SK-N-SH (cell line): ENCODE results near the gene ADAMTS7. TPM values are rescaled to one million over a fixed set of nuclear protein-coding genes. Genes with fewer than 3 reads are reported as not detected.
A peak's percentile ranks its signal among the peaks of the same experiment; 100 is the strongest.

ENCODE experiments used
- CTCF ChIA-PET: fragments of 300-600, 350-600 bp; formaldehyde crosslinking; extraction: SDS; loops from one replicate; lab custom pipeline; 2021; lab: Yijun Ruan, JAX
- POLR2A ChIA-PET: fragments of 350-600 bp; sonication (Branson Sonifier 250); formaldehyde crosslinking; extraction: SDS; loops from one replicate; lab custom pipeline; 2020; ENCODE audit warnings: antibody characterized with exemption, inconsistent platforms; lab: Yijun Ruan, JAX
- DNase-seq: peaks from one replicate; pipeline ENCODE4 v3.0.0; 2012
- H2AFZ ChIP-seq: fragments of 200-600 bp; sonication (generic); 2 replicates; pipeline ENCODE4 v1.8.1; 2016; ENCODE audit warnings: antibody characterized with exemption, mild to moderate bottlenecking, low read depth
- H3F3A ChIP-seq: fragments of 200-600 bp; sonication (generic); replicated peaks from 2 replicates; pipeline ENCODE3; 2016; ENCODE audit warnings: antibody characterized with exemption, mild to moderate bottlenecking; ENCODE audit not compliant: insufficient read depth
- H3K27ac ChIP-seq, 2 experiments: fragments of 200-500 bp in 1 of 2; fragments of 200-600 bp in 1 of 2; sonication (Bioruptor generic) in 1 of 2; sonication (generic), shearing (Covaris generic) in 1 of 2; 2 replicates each; pipeline versions ENCODE4 v1.5.1 to v1.6.1; 2014 to 2016; ENCODE audit warnings: low read depth in 2 of 2, inconsistent platforms in 1 of 2, low read length in 1 of 2, mild to moderate bottlenecking in 1 of 2, mixed read lengths in 1 of 2
- H3K27me3 ChIP-seq: fragments of 200-600 bp; sonication (generic), shearing (Covaris generic); 2 replicates; pipeline ENCODE4 v1.6.1; 2016; ENCODE audit warnings: mixed run types; ENCODE audit not compliant: insufficient read depth
- H3K36me3 ChIP-seq, 2 experiments: fragments of 200-500 bp in 1 of 2; fragments of 200-600 bp in 1 of 2; sonication (Bioruptor generic) in 1 of 2; sonication (generic) in 1 of 2; replicated peaks in 1 of 2; 2 replicates each; pipeline versions ENCODE3 to v1.5.1; 2014 to 2016; ENCODE audit warnings: low read length in 1 of 2, mild to moderate bottlenecking in 1 of 2; ENCODE audit not compliant: insufficient read depth in 2 of 2, control insufficient read depth in 1 of 2
- H3K4me1 ChIP-seq, 2 experiments: fragments of 200-500 bp in 1 of 2; fragments of 200-600 bp in 1 of 2; sonication (Bioruptor generic) in 1 of 2; sonication (generic), shearing (Covaris generic) in 1 of 2; 2 replicates each; pipeline versions ENCODE4 v1.5.1 to v1.6.1; 2014 to 2016; ENCODE audit warnings: low read depth in 1 of 2, low read length in 1 of 2, mixed run types in 1 of 2; ENCODE audit not compliant: insufficient read depth in 2 of 2, control insufficient read depth in 1 of 2
- H3K4me2 ChIP-seq: fragments of 200-600 bp; sonication (generic), shearing (Covaris generic); 2 replicates; pipeline ENCODE4 v1.6.1; 2017; ENCODE audit warnings: mixed run types
- H3K4me3 ChIP-seq, 2 experiments: fragments of 200-500 bp in 1 of 2; fragments of 200-600 bp in 1 of 2; sonication (Bioruptor generic) in 1 of 2; sonication (generic), shearing (Covaris generic) in 1 of 2; 2 replicates each; pipeline versions ENCODE4 v1.5.1 to v1.8.1; 2014 to 2016; ENCODE audit warnings: low read depth in 2 of 2, inconsistent platforms in 1 of 2, low read length in 1 of 2, mild to moderate bottlenecking in 1 of 2, mixed read lengths in 1 of 2, moderate library complexity in 1 of 2
- H3K79me2 ChIP-seq: fragments of 200-600 bp; sonication (generic); 2 replicates; pipeline ENCODE4 v1.8.1; 2017; ENCODE audit warnings: mild to moderate bottlenecking; ENCODE audit not compliant: insufficient read depth
- H3K9ac ChIP-seq: fragments of 200-600 bp; sonication (generic); 2 replicates; pipeline ENCODE4 v1.6.1; 2017; ENCODE audit warnings: mixed run types
- H3K9me2 ChIP-seq: fragments of 200-600 bp; sonication (generic); 2 replicates; pipeline ENCODE4 v1.6.1; 2017; ENCODE audit warnings: mixed run types
- H3K9me3 ChIP-seq: fragments of 200-600 bp; sonication (generic); 2 replicates; pipeline ENCODE4 v1.6.1; 2017; ENCODE audit warnings: mixed run types, mild to moderate bottlenecking, moderate library complexity
- H4K20me1 ChIP-seq: fragments of 200-600 bp; sonication (generic); 2 replicates; pipeline ENCODE4 v1.6.1; 2017; ENCODE audit warnings: mild to moderate bottlenecking, mixed run types; ENCODE audit not compliant: insufficient read depth
- CHD2 ChIP-seq: fragments of 150-350 bp; IDR thresholded peaks from 2 replicates; pipeline ENCODE4 v1.6.1; 2018; ENCODE audit warnings: low read length; ENCODE audit not compliant: partially characterized antibody
- EP300 ChIP-seq, 2 experiments: IDR thresholded peaks; 2 replicates each; pipeline versions ENCODE4 v1.4.0 to v1.6.1; 2012; ENCODE audit warnings: borderline replicate concordance in 1 of 2, low read depth in 1 of 2, low read length in 1 of 2
- FOSL2 ChIP-seq: IDR thresholded peaks from 2 replicates; pipeline ENCODE4 v1.4.0; 2012; ENCODE audit warnings: low read depth, mild to moderate bottlenecking, moderate library complexity, borderline replicate concordance
- GABPA ChIP-seq: IDR thresholded peaks from 2 replicates; pipeline ENCODE4 v1.4.0; 2012; ENCODE audit warnings: low read depth, mild to moderate bottlenecking
- GATA2 ChIP-seq: sonication (generic); formaldehyde crosslinking; IDR thresholded peaks from 2 replicates; pipeline ENCODE4 v1.5.0; 2020; ENCODE audit warnings: mild to moderate bottlenecking, missing genetic modification reagents
- MEF2A ChIP-seq: IDR thresholded peaks from 2 replicates; pipeline ENCODE4 v1.4.0; 2012; ENCODE audit warnings: low read depth, borderline replicate concordance
- NFIC ChIP-seq: IDR thresholded peaks from 2 replicates; pipeline ENCODE4 v1.4.0; 2012; ENCODE audit warnings: borderline replicate concordance
- RAD21 ChIP-seq: IDR thresholded peaks from 2 replicates; pipeline ENCODE4 v1.6.1; 2012; ENCODE audit warnings: mild to moderate bottlenecking, low read length
- RFX5 ChIP-seq: IDR thresholded peaks from 2 replicates; pipeline ENCODE4 v1.6.1; 2012; ENCODE audit warnings: mild to moderate bottlenecking, improper control_type of control experiment, low read length
- TAF1 ChIP-seq: IDR thresholded peaks from 2 replicates; pipeline ENCODE4 v1.6.1; 2012; ENCODE audit warnings: low read depth, mild to moderate bottlenecking, low read length, moderate library complexity, borderline replicate concordance
- TCF12 ChIP-seq: IDR thresholded peaks from 2 replicates; pipeline ENCODE4 v1.4.0; 2012
- WGBS: methylation state at CpG from one replicate; pipeline ENCODE4 v1.1.6; 2017; ENCODE audit warnings: low lambda C conversion rate; 5-methylcytosine and 5-hydroxymethylcytosine counted together
- polyA plus RNA-seq, 3 experiments: library from polyadenylated mRNA; depleted of rRNA; stranded (reverse); fragments of >200 nt; gene quantifications; 2 replicates each; pipeline ENCODE4 v1.2.3, GENCODE V29; 2012
- TF ChIP-seq, protein P1 (sequence below): fragments of 150-350 bp; IDR thresholded peaks from 2 replicates; pipeline ENCODE4 v1.6.1; 2017; ENCODE audit warnings: antibody characterized with exemption, low read length, low read depth, borderline replicate concordance
- TF ChIP-seq, protein P2 (sequence below): fragments of 150-350 bp; IDR thresholded peaks from 2 replicates; pipeline ENCODE4 v1.6.1; 2016; ENCODE audit warnings: mild to moderate bottlenecking, low read depth, low read length
- TF ChIP-seq, protein P3 (sequence below): IDR thresholded peaks from 2 replicates; pipeline ENCODE4 v1.4.0; 2012; ENCODE audit warnings: low read depth
- TF ChIP-seq, protein P4 (sequence below): IDR thresholded peaks from 2 replicates; pipeline ENCODE4 v1.6.1; 2012; ENCODE audit warnings: mild to moderate bottlenecking, low read depth, low read length, moderate library complexity
- TF ChIP-seq, protein P5 (sequence below): IDR thresholded peaks from 2 replicates; pipeline ENCODE4; 2012

ADAMTS7 gene
- polyA plus RNA-seq, 1 of the 3 experiments (the other 2 are of a cell fraction): 17.9 TPM

DNA sequence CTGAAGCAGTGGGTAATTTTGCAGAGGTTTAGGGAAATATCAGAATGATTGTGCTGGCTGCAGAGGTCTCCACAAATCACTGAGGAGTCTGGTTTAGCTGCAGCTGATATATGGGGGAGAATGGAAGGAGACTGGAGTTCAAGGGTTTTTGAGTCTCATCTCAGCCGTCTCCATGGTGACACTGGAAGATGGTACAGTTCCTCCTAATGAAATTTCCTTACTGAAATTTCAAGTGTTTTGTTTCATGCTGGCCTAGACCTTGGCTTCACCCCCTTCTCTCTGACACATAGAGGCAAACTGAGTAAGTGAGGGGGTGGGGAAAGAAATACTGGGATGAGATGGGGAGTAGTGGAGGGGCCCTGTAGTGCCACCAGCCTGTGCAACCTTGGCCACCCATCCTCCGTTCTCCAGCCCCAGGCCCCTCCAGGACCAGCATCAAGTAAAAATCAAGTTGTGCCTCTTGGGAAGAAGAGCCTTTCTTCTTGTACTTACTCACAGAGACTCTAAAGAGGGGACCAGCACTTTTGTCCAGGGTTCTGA lies 43.6 kb upstream of the ADAMTS7 start:
- no peaks in the 10 kb centered on the region for H3K9me2 ChIP-seq
- no peak overlapping the region for H2AFZ ChIP-seq
- H3K27ac ChIP-seq: peak overlapping the region in 1 of 2 experiments; percentile 28; a peak in 1 of 4 replicates
- no peaks in the 10 kb centered on the region; a peak in 1 of 4 replicates for H3K4me1 ChIP-seq
- H3K36me3 ChIP-seq: peaks cover 0 to 3% of the 10 kb centered on the region in 2 experiments
- peaks cover 19% of the 10 kb centered on the region for H3F3A ChIP-seq
- no peaks in the 10 kb centered on the region for H3K27me3 ChIP-seq
- no peaks in the 10 kb centered on the region for H4K20me1 ChIP-seq
- TF ChIP-seq GABPA (no peak), TAF1 (no peak), NFIC (no peak), MEF2A (no peak)
- TF ChIP-seq, all 33 proteins: peak for 0
- Histone ChIP-seq H3K4me2 (no peak overlapping the region; the same call in 1 of the 2 replicates), H3K9ac (no peak overlapping the region), H3K79me2 (no peaks in the 10 kb centered on the region), H3K4me3 (no peak overlapping the region), H3K9me3 (no peaks in the 10 kb centered on the region)
- DNase-seq: no peak
- ChIA-PET POLR2A (no interaction called here), CTCF (interaction anchor here (0.6 to 0.8 kb wide), 3 partner anchors 19 to 152 kb away, joined by 3 read pairs; partner anchors contain the start of gene ADAMTS7)
- WGBS: 75% methylated on average over 2 of the region's 2 CpGs

DNA sequence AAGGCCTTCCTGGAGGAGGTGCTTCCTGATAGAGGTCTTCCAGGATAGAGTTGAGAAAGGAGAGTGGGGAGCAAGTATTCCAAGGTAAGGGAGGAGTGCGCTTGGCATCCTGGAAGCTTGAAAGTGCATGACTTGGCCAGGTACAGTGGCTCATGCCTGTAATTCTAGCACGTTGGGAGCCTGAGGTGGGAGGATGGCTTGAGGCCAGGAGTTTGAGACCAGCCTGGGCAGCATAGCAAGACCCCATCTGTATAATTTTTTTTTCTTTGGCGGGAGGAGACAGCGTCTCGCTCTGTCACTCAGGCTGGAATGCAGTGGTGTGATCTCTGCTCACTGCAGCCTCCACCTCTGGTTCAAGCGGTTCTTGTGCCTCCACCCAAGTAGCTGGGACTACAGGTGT lies 42.2 kb upstream of the ADAMTS7 start:
- Histone ChIP-seq H4K20me1 (no peaks in the 10 kb centered on the region), H3K27ac (no peak overlapping the region), H3K27me3 (no peaks in the 10 kb centered on the region), H3K9ac (no peak overlapping the region), H3K9me3 (no peaks in the 10 kb centered on the region), H3K4me1 (no peaks in the 10 kb centered on the region; a peak in 1 of 4 replicates), H3K9me2 (no peaks in the 10 kb centered on the region), H3F3A (peaks cover 6% of the 10 kb centered on the region), H2AFZ (no peak overlapping the region), H3K4me2 (no peak overlapping the region), H3K36me3 (peaks cover 0 to 3% of the 10 kb centered on the region in 2 experiments), H3K4me3 (no peak overlapping the region), H3K79me2 (no peaks in the 10 kb centered on the region)
- CTCF ChIA-PET: no interaction called here
- 88% methylated on average over 6 of the region's 6 CpGs for WGBS
- no peak for DNase-seq
- POLR2A ChIA-PET: no interaction called here
- TF ChIP-seq NFIC (no peak), CHD2 (no peak), TCF12 (no peak), RAD21 (no peak), MEF2A (no peak), RFX5 (no peak), GATA2 (no peak), EP300 (IDR thresholded peaks at IDR 0.05; ENCODE audit: borderline replicate concordance in 1 of 2, low read depth in 1 of 2, low read length in 1 of 2) (no peak), FOSL2 (no peak)
- TF ChIP-seq, protein P1, sequence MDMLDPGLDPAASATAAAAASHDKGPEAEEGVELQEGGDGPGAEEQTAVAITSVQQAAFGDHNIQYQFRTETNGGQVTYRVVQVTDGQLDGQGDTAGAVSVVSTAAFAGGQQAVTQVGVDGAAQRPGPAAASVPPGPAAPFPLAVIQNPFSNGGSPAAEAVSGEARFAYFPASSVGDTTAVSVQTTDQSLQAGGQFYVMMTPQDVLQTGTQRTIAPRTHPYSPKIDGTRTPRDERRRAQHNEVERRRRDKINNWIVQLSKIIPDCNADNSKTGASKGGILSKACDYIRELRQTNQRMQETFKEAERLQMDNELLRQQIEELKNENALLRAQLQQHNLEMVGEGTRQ: no peak
- TF ChIP-seq, protein P2, sequence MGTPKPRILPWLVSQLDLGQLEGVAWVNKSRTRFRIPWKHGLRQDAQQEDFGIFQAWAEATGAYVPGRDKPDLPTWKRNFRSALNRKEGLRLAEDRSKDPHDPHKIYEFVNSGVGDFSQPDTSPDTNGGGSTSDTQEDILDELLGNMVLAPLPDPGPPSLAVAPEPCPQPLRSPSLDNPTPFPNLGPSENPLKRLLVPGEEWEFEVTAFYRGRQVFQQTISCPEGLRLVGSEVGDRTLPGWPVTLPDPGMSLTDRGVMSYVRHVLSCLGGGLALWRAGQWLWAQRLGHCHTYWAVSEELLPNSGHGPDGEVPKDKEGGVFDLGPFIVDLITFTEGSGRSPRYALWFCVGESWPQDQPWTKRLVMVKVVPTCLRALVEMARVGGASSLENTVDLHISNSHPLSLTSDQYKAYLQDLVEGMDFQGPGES: no peak
- TF ChIP-seq, protein P3, sequence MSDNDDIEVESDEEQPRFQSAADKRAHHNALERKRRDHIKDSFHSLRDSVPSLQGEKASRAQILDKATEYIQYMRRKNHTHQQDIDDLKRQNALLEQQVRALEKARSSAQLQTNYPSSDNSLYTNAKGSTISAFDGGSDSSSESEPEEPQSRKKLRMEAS: no peak
- TF ChIP-seq, protein P4, sequence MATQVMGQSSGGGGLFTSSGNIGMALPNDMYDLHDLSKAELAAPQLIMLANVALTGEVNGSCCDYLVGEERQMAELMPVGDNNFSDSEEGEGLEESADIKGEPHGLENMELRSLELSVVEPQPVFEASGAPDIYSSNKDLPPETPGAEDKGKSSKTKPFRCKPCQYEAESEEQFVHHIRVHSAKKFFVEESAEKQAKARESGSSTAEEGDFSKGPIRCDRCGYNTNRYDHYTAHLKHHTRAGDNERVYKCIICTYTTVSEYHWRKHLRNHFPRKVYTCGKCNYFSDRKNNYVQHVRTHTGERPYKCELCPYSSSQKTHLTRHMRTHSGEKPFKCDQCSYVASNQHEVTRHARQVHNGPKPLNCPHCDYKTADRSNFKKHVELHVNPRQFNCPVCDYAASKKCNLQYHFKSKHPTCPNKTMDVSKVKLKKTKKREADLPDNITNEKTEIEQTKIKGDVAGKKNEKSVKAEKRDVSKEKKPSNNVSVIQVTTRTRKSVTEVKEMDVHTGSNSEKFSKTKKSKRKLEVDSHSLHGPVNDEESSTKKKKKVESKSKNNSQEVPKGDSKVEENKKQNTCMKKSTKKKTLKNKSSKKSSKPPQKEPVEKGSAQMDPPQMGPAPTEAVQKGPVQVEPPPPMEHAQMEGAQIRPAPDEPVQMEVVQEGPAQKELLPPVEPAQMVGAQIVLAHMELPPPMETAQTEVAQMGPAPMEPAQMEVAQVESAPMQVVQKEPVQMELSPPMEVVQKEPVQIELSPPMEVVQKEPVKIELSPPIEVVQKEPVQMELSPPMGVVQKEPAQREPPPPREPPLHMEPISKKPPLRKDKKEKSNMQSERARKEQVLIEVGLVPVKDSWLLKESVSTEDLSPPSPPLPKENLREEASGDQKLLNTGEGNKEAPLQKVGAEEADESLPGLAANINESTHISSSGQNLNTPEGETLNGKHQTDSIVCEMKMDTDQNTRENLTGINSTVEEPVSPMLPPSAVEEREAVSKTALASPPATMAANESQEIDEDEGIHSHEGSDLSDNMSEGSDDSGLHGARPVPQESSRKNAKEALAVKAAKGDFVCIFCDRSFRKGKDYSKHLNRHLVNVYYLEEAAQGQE: no peak
- TF ChIP-seq, protein P5, sequence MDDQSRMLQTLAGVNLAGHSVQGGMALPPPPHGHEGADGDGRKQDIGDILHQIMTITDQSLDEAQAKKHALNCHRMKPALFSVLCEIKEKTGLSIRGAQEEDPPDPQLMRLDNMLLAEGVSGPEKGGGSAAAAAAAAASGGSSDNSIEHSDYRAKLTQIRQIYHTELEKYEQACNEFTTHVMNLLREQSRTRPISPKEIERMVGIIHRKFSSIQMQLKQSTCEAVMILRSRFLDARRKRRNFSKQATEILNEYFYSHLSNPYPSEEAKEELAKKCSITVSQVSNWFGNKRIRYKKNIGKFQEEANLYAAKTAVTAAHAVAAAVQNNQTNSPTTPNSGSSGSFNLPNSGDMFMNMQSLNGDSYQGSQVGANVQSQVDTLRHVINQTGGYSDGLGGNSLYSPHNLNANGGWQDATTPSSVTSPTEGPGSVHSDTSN: no peak
